Activated CD4-positive, alpha-beta T cell treated with anti-CD3 and anti-CD28 coated beads, Interleukin-2, amount 10 ng/mL, durations not matched to agents 7 days and 5 days (primary cell): ENCODE data around the gene NCKAP1. TPM values are rescaled to one million over a fixed set of nuclear protein-coding genes. Genes with fewer than 3 reads are reported as not detected.
"Not testable (repeated sequence)": the region's sequence is repeated elsewhere in the genome, so short reads cannot be mapped to it uniquely, and the experiment has no call there.

Experiments used
- CTCF ChIA-PET: fragments of 350-600 bp; sonication (Branson Sonifier 250); formaldehyde crosslinking; loops from one replicate; lab custom pipeline; 2021; ENCODE audit warnings: antibody characterized with exemption; lab: Charles Lee
- POLR2A ChIA-PET: fragments of 350-600 bp; sonication (Branson Sonifier 250); formaldehyde crosslinking; loops from one replicate; lab custom pipeline; 2021; ENCODE audit warnings: antibody characterized with exemption; lab: Charles Lee
- DNase-seq: peaks from one replicate; pipeline ENCODE4 v3.0.0-alpha.2; 2020
- H3K27ac Mint-ChIP-seq: one replicate; pipeline ENCODE4 v1.8.0; 2021; ENCODE audit warnings: mild to moderate bottlenecking, moderate library complexity, mixed read lengths
- H3K27me3 Mint-ChIP-seq: one replicate; pipeline ENCODE4 v1.8.0; 2021; ENCODE audit warnings: mixed read lengths
- H3K36me3 Mint-ChIP-seq: one replicate; pipeline ENCODE4 v1.8.0; 2021; ENCODE audit warnings: low read depth, mixed read lengths
- H3K4me1 Mint-ChIP-seq: one replicate; pipeline ENCODE4 v1.8.0; 2021; ENCODE audit warnings: mixed read lengths
- H3K4me3 Mint-ChIP-seq: one replicate; pipeline ENCODE4 v1.8.0; 2021; ENCODE audit warnings: mild to moderate bottlenecking, moderate library complexity, mixed read lengths
- H3K9me3 Mint-ChIP-seq: one replicate; pipeline ENCODE4 v1.8.0; 2021; ENCODE audit warnings: mixed read lengths
- total RNA-seq, 2 experiments: library from RNA; stranded (reverse); gene quantifications; one replicate each; pipeline ENCODE4 v1.2.3, GENCODE V29; 2021

Gene NCKAP1
- total RNA-seq, 2 experiments from 2014 or later, result 0.87 to 0.92 TPM

GRCh38 chr2:182973441-182974352, 64.6 kb downstream of the NCKAP1 start:
- Mint-ChIP-seq H3K4me3 (no peak overlapping the region), H3K36me3 (peaks cover 1% of the 10 kb centered on the region), H3K27ac (no peak overlapping the region), H3K9me3 (peaks cover 2% of the 10 kb centered on the region), H3K4me1 (peaks cover 6% of the 10 kb centered on the region), H3K27me3 (no peaks in the 10 kb centered on the region)
- no peak for DNase-seq
- POLR2A ChIA-PET, result interaction anchor here (0.6 kb wide), 1 partner anchor 887 kb away, joined by 4 read pairs; no protein-coding TSS in a partner anchor
- CTCF ChIA-PET, result no interaction called here

- Mint-ChIP-seq H3K36me3 (peaks cover 1% of the 10 kb centered on the region), H3K27ac (no peak overlapping the region), H3K9me3 (peaks cover 2% of the 10 kb centered on the region), H3K4me1 (peaks cover 5% of the 10 kb centered on the region), H3K4me3 (no peak overlapping the region), H3K27me3 (no peaks in the 10 kb centered on the region)
- ChIA-PET POLR2A (no interaction called here), CTCF (interaction anchor here (0.6 kb wide), 1 partner anchor 13 kb away, joined by 3 read pairs; no protein-coding TSS in a partner anchor)
- DNase-seq, result no peak
Measured at GRCh38 chr2:182972548-182972942, 65.7 kb downstream of the NCKAP1 start.

- no peak overlapping the region for H3K27ac Mint-ChIP-seq
Measured at GRCh38 chr2:182971820-182972547, 66.3 kb downstream of the NCKAP1 start.

GRCh38 chr2:182970486-182970885, 67.8 kb downstream of the NCKAP1 start:
- H3K36me3 Mint-ChIP-seq, result peaks cover 1% of the 10 kb centered on the region
- CTCF ChIA-PET, result no interaction called here
- DNase-seq, result no peak
- no peaks in the 10 kb centered on the region for H3K4me1 Mint-ChIP-seq
- no peaks in the 10 kb centered on the region for H3K27me3 Mint-ChIP-seq
- no peak overlapping the region for H3K4me3 Mint-ChIP-seq
- H3K9me3 Mint-ChIP-seq, result peaks cover 2% of the 10 kb centered on the region
- POLR2A ChIA-PET, result no interaction called here
- no peak overlapping the region for H3K27ac Mint-ChIP-seq

More at GRCh38 chr2:182971820-182972547, 66.3 kb downstream of the NCKAP1 start:
- peaks cover 2% of the 10 kb centered on the region for H3K9me3 Mint-ChIP-seq
- no peak for DNase-seq
- peaks cover 1% of the 10 kb centered on the region for H3K36me3 Mint-ChIP-seq
- H3K4me1 Mint-ChIP-seq, result peaks cover 2% of the 10 kb centered on the region
- no peaks in the 10 kb centered on the region for H3K27me3 Mint-ChIP-seq
- CTCF ChIA-PET, result interaction anchor here (0.6 to 0.7 kb wide), 2 partner anchors 13 to 38 kb away, joined by 3 read pairs; no protein-coding TSS in a partner anchor
- H3K4me3 Mint-ChIP-seq, result no peak overlapping the region
- POLR2A ChIA-PET, result no interaction called here

- ChIA-PET POLR2A (no interaction called here), CTCF (no interaction called here)
- Mint-ChIP-seq H3K4me1 (no peaks in the 10 kb centered on the region), H3K27ac (no peak overlapping the region), H3K9me3 (peaks cover 2% of the 10 kb centered on the region), H3K4me3 (no peak overlapping the region), H3K36me3 (peaks cover 1% of the 10 kb centered on the region), H3K27me3 (no peaks in the 10 kb centered on the region)
- no peak for DNase-seq
Measured at GRCh38 chr2:182968493-182968892, 69.8 kb downstream of the NCKAP1 start.

- H3K9me3 Mint-ChIP-seq, H3K27ac Mint-ChIP-seq, H3K4me1 Mint-ChIP-seq, H3K4me3 Mint-ChIP-seq, DNase-seq, H3K36me3 Mint-ChIP-seq, POLR2A ChIA-PET, H3K27me3 Mint-ChIP-seq: not testable (repeated sequence)
- CTCF ChIA-PET, result interaction anchor here (0.6 to 0.7 kb wide), 2 partner anchors 50 to 1577 kb away, joined by 3 read pairs; no protein-coding TSS in a partner anchor
Measured at GRCh38 chr2:182966356-182966755, 71.9 kb downstream of the NCKAP1 start.

GRCh38 chr2:182962641-182963040, 75.6 kb downstream of the NCKAP1 start:
- DNase-seq, result no peak
- ChIA-PET POLR2A (no interaction called here), CTCF (no interaction called here)
- no peaks in the 10 kb centered on the region for H3K4me1 Mint-ChIP-seq
- H3K27me3 Mint-ChIP-seq, result no peaks in the 10 kb centered on the region
- peaks cover 3% of the 10 kb centered on the region for H3K9me3 Mint-ChIP-seq
- no peak overlapping the region for H3K27ac Mint-ChIP-seq
- H3K36me3 Mint-ChIP-seq, result no peaks in the 10 kb centered on the region
- no peak overlapping the region for H3K4me3 Mint-ChIP-seq

GRCh38 chr2:182960869-182961268, 77.4 kb downstream of the NCKAP1 start:
- DNase-seq, CTCF ChIA-PET, H3K4me1 Mint-ChIP-seq, H3K27me3 Mint-ChIP-seq, H3K27ac Mint-ChIP-seq, H3K4me3 Mint-ChIP-seq, H3K9me3 Mint-ChIP-seq, H3K36me3 Mint-ChIP-seq, POLR2A ChIA-PET: not testable (repeated sequence)

GRCh38 chr2:182954789-182955188, 83.5 kb downstream of the NCKAP1 start:
- no peaks in the 10 kb centered on the region for H3K27me3 Mint-ChIP-seq
- H3K27ac Mint-ChIP-seq, result no peak overlapping the region
- no peaks in the 10 kb centered on the region for H3K9me3 Mint-ChIP-seq
- H3K36me3 Mint-ChIP-seq, result no peaks in the 10 kb centered on the region
- POLR2A ChIA-PET, result no interaction called here
- H3K4me1 Mint-ChIP-seq, result peaks cover 28% of the 10 kb centered on the region
- no peak overlapping the region for H3K4me3 Mint-ChIP-seq
- CTCF ChIA-PET, result no interaction called here
- DNase-seq, result no peak

- POLR2A ChIA-PET, result no interaction called here
- CTCF ChIA-PET, result no interaction called here
Measured at GRCh38 chr2:182952741-182953450, 85.4 kb downstream of the NCKAP1 start.

GRCh38 chr2:182951948-182952663, 86.2 kb downstream of the NCKAP1 start:
- H3K4me1 Mint-ChIP-seq, result peaks cover 35% of the 10 kb centered on the region
- no peak overlapping the region for H3K4me3 Mint-ChIP-seq
- DNase-seq, result peak; percentile 13
- CTCF ChIA-PET, result no interaction called here
- H3K27me3 Mint-ChIP-seq, result no peaks in the 10 kb centered on the region
- no peaks in the 10 kb centered on the region for H3K9me3 Mint-ChIP-seq
- no peaks in the 10 kb centered on the region for H3K36me3 Mint-ChIP-seq
- POLR2A ChIA-PET, result no interaction called here
- H3K27ac Mint-ChIP-seq, result no peak overlapping the region

More at GRCh38 chr2:182952741-182953450, 85.4 kb downstream of the NCKAP1 start:
- Mint-ChIP-seq H3K27ac (no peak overlapping the region), H3K27me3 (no peaks in the 10 kb centered on the region), H3K9me3 (no peaks in the 10 kb centered on the region), H3K4me3 (no peak overlapping the region), H3K4me1 (peaks cover 35% of the 10 kb centered on the region), H3K36me3 (no peaks in the 10 kb centered on the region)
- no peak for DNase-seq

- Mint-ChIP-seq H3K4me1 (peaks cover 45% of the 10 kb centered on the region), H3K36me3 (peaks cover 1% of the 10 kb centered on the region), H3K9me3 (no peaks in the 10 kb centered on the region), H3K4me3 (no peak overlapping the region), H3K27me3 (no peaks in the 10 kb centered on the region), H3K27ac (no peak overlapping the region)
- no peak for DNase-seq
- ChIA-PET CTCF (interaction anchor here (0.5 to 1.9 kb wide), 3 partner anchors 8 to 702 kb away, joined by 3 to 6 read pairs (median 3); no protein-coding TSS in a partner anchor), POLR2A (interaction anchor here (0.6 kb wide), 1 partner anchor 45 kb away, joined by 6 read pairs; no protein-coding TSS in a partner anchor)
Measured at GRCh38 chr2:182950546-182950945, 87.7 kb downstream of the NCKAP1 start.
